HG03039 (cell line): Measurements from ENCODE around the gene POU2AF1.

Source experiments
- ATAC-seq: cut with Tn5 transposase; IDR thresholded peaks from one replicate; pipeline ENCODE4 v1.9.1; 2021; ENCODE audit warnings: mild to moderate bottlenecking, moderate library complexity; ENCODE audit not compliant: unreplicated experiment

POU2AF1 gene

GRCh38 chr11:111378861-111379601 lies at the start of gene POU2AF1:
Gene POU2AF1 (minus strand): TSS chr11:111379275. CDS start chr11:111379177, 98 bp downstream.
- ATAC-seq, result peak; percentile 43

- no peak for ATAC-seq
Measured at GRCh38 chr11:111428113-111428876, 49.2 kb upstream of the POU2AF1 start.

GRCh38 chr11:111427471-111427912 lies 48.4 kb upstream of the POU2AF1 start:
- no peak for ATAC-seq

- no peak for ATAC-seq
Measured at GRCh38 chr11:111426617-111427016, 47.5 kb upstream of the POU2AF1 start.

GRCh38 chr11:111423250-111423615 lies 44.2 kb upstream of the POU2AF1 start:
- peak; percentile 12 for ATAC-seq

GRCh38 chr11:111422494-111423249 lies 43.6 kb upstream of the POU2AF1 start:
- peak; percentile 75 for ATAC-seq

GRCh38 chr11:111421251-111421650 lies 42.2 kb upstream of the POU2AF1 start:
- ATAC-seq, result no peak

- no peak for ATAC-seq
Measured at GRCh38 chr11:111419641-111420327, 40.7 kb upstream of the POU2AF1 start.

GRCh38 chr11:111419181-111419580 lies 40.1 kb upstream of the POU2AF1 start:
- ATAC-seq, result no peak

- no peak for ATAC-seq
Measured at GRCh38 chr11:111418436-111418787, 39.3 kb upstream of the POU2AF1 start.

GRCh38 chr11:111417766-111418435 lies 38.8 kb upstream of the POU2AF1 start:
- ATAC-seq, result peak; percentile 31

GRCh38 chr11:111417011-111417765 lies 38.1 kb upstream of the POU2AF1 start:
- ATAC-seq, result peak; percentile 44

GRCh38 chr11:111416231-111416960 lies 37.3 kb upstream of the POU2AF1 start:
- ATAC-seq, result no peak

GRCh38 chr11:111414936-111415335 lies 35.9 kb upstream of the POU2AF1 start:
- no peak for ATAC-seq

- peak; percentile 22 for ATAC-seq
Measured at GRCh38 chr11:111414267-111414931, 35.3 kb upstream of the POU2AF1 start.

GRCh38 chr11:111413849-111414248 lies 34.8 kb upstream of the POU2AF1 start:
- ATAC-seq, result no peak

- ATAC-seq, result no peak
Measured at GRCh38 chr11:111412293-111412692, 33.2 kb upstream of the POU2AF1 start.

GRCh38 chr11:111411456-111411855 lies 32.4 kb upstream of the POU2AF1 start:
- no peak for ATAC-seq
